ENCODE measurements around the gene SPRR5.

The SPRR5 gene

GRCh38 chr1:152946651-152947256 lies at the start of gene SPRR5:
SPRR5 (plus strand) TSS chr1:152947206; CDS start chr1:152948555, 1,349 bp downstream.
- DNase-seq (ENCODE audit: low spot score) = no peak

GRCh38 chr1:152899027-152899426 lies 48.0 kb upstream of the SPRR5 start:
- no peak for DNase-seq (ENCODE audit: low spot score)

GRCh38 chr1:152899883-152900282 lies 47.1 kb upstream of the SPRR5 start:
- DNase-seq (ENCODE audit: low spot score) = no peak

GRCh38 chr1:152901631-152902030 lies 45.4 kb upstream of the SPRR5 start:
- DNase-seq (ENCODE audit: low spot score) = no peak

GRCh38 chr1:152902636-152903035 lies 44.4 kb upstream of the SPRR5 start:
- DNase-seq (ENCODE audit: low spot score) = no peak

GRCh38 chr1:152904688-152905440 lies 42.1 kb upstream of the SPRR5 start:
- no peak for DNase-seq (ENCODE audit: low spot score)

GRCh38 chr1:152906023-152906565 lies 40.9 kb upstream of the SPRR5 start:
- DNase-seq (ENCODE audit: low spot score) = no peak

- DNase-seq (ENCODE audit: low spot score) = no peak
Measured at GRCh38 chr1:152907686-152908601, 39.1 kb upstream of the SPRR5 start, which contains the start of gene IVL. IVL (plus strand) TSS chr1:152908546; CDS start chr1:152909798, 1,252 bp downstream.

- no peak for DNase-seq (ENCODE audit: low spot score)
Measured at GRCh38 chr1:152909206-152909605, 37.8 kb upstream of the SPRR5 start.

GRCh38 chr1:152912471-152912870 lies 34.5 kb upstream of the SPRR5 start:
- DNase-seq (ENCODE audit: low spot score) = no peak

- DNase-seq (ENCODE audit: low spot score) = no peak
Measured at GRCh38 chr1:152912900-152913299, 34.1 kb upstream of the SPRR5 start.

- no peak for DNase-seq (ENCODE audit: low spot score)
Measured at GRCh38 chr1:152917794-152918193, 29.2 kb upstream of the SPRR5 start.

- DNase-seq (ENCODE audit: low spot score) = no peak
Measured at GRCh38 chr1:152919071-152919470, 27.9 kb upstream of the SPRR5 start.

- DNase-seq (ENCODE audit: low spot score) = no peak
Measured at GRCh38 chr1:152924191-152924590, 22.8 kb upstream of the SPRR5 start.

GRCh38 chr1:152926091-152926490 lies 20.9 kb upstream of the SPRR5 start:
- no peak for DNase-seq (ENCODE audit: low spot score)

- DNase-seq (ENCODE audit: low spot score) = no peak
Measured at GRCh38 chr1:152928671-152929070, 18.3 kb upstream of the SPRR5 start.

- no peak for DNase-seq (ENCODE audit: low spot score)
Measured at GRCh38 chr1:152932170-152932811, 14.7 kb upstream of the SPRR5 start.

GRCh38 chr1:152933196-152933595 lies 13.8 kb upstream of the SPRR5 start:
- DNase-seq (ENCODE audit: low spot score) = no peak

- DNase-seq (ENCODE audit: low spot score) = no peak
Measured at GRCh38 chr1:152940614-152941013, 6.4 kb upstream of the SPRR5 start.

- no peak for DNase-seq (ENCODE audit: low spot score)
Measured at GRCh38 chr1:152941037-152941711, 5.8 kb upstream of the SPRR5 start.

- no peak for DNase-seq (ENCODE audit: low spot score)
Measured at GRCh38 chr1:152942161-152942560, 4.8 kb upstream of the SPRR5 start.

All from CD4-positive, alpha-beta T cell treated with Interleukin-2 at 100 ng/mL for 4 hours (primary cell).